IMR-90 (cell line): Measurements from ENCODE around the gene ZFAND5. TPM values are rescaled to one million over a fixed set of nuclear protein-coding genes. Genes with fewer than 3 reads are reported as not detected.
A peak's percentile ranks its signal among the peaks of the same experiment; 100 is the strongest.

ENCODE experiments used
- ATAC-seq: fragments of 200-7000 bp; cut with Tn5 transposase; 2 replicates; pipeline ENCODE4 v1.9.1; 2020; ENCODE audit warnings: low read depth, mild to moderate bottlenecking, moderate library complexity
- BruUV-seq: library from RNA; stranded (reverse); fragments of 400-500 nt; replicated peaks from 2 replicates; lab custom pipeline; 2021; lab: Mats Ljungman, UMichigan
- CTCF ChIA-PET: fragments of 300-600 bp; formaldehyde crosslinking; extraction: SDS; loops from one replicate; lab custom pipeline; 2021; ENCODE audit warnings: antibody characterized with exemption; lab: Yijun Ruan, JAX
- POLR2A ChIA-PET: fragments of 300-600 bp; sonication (Branson Sonifier 250); formaldehyde crosslinking; loops from one replicate; lab custom pipeline; 2022; ENCODE audit warnings: antibody characterized with exemption; ENCODE audit not compliant: unreplicated experiment; lab: Charles Lee
- DNase-seq: peaks from one replicate; pipeline ENCODE4 v3.0.0; 2013
- H2AFZ ChIP-seq: replicated peaks from 2 replicates; pipeline ENCODE3; 2013; ENCODE audit warnings: low read length, mild to moderate bottlenecking; ENCODE audit not compliant: poor library complexity
- H2AK5ac ChIP-seq: 2 replicates; pipeline ENCODE4 v1.6.1; 2013; ENCODE audit warnings: low read depth, low read length, inconsistent platforms
- H2AK9ac ChIP-seq: replicated peaks from 2 replicates; pipeline ENCODE3; 2013; ENCODE audit warnings: mild to moderate bottlenecking, low read depth, low read length, moderate library complexity; ENCODE audit not compliant: poor library complexity
- H2BK120ac ChIP-seq: 2 replicates; pipeline ENCODE4 v1.6.1; 2013; ENCODE audit warnings: low read depth, low read length, inconsistent platforms
- H2BK15ac ChIP-seq: 3 replicates; pipeline ENCODE4 v1.6.1; 2013; ENCODE audit warnings: low read depth, low read length, inconsistent platforms
- H2BK20ac ChIP-seq: 2 replicates; pipeline ENCODE4 v1.6.1; 2013; ENCODE audit warnings: low read depth, mild to moderate bottlenecking, inconsistent platforms, low read length, moderate library complexity
- H2BK5ac ChIP-seq: 2 replicates; pipeline ENCODE4 v1.6.1; 2013; ENCODE audit warnings: mild to moderate bottlenecking, low read depth, low read length, inconsistent platforms; ENCODE audit not compliant: poor library complexity, severe bottlenecking
- H3K14ac ChIP-seq: replicated peaks from 2 replicates; pipeline ENCODE4 v1.6.1; 2013; ENCODE audit warnings: low read depth, low read length, inconsistent platforms
- H3K18ac ChIP-seq: 2 replicates; pipeline ENCODE4 v1.6.1; 2013; ENCODE audit warnings: low read depth, low read length, control low read depth
- H3K23ac ChIP-seq: 2 replicates; pipeline ENCODE4 v1.6.1; 2013; ENCODE audit warnings: low read depth, low read length, inconsistent platforms
- H3K27ac ChIP-seq: 2 replicates; pipeline ENCODE4 v1.5.1; 2013; ENCODE audit warnings: mild to moderate bottlenecking, control low read depth, low read length; ENCODE audit not compliant: insufficient read depth
- H3K27me3 ChIP-seq: 2 replicates; pipeline ENCODE4 v1.6.1; 2013; ENCODE audit warnings: low read length; ENCODE audit not compliant: control insufficient read depth, insufficient read depth
- H3K36me3 ChIP-seq: 2 replicates; pipeline ENCODE4 v1.6.1; 2013; ENCODE audit warnings: low read length, mixed read lengths; ENCODE audit not compliant: control insufficient read depth, insufficient read depth
- H3K4ac ChIP-seq: 2 replicates; pipeline ENCODE4 v1.6.1; 2013; ENCODE audit warnings: low read depth, low read length, inconsistent platforms
- H3K4me1 ChIP-seq: 2 replicates; pipeline ENCODE4 v1.6.1; 2013; ENCODE audit warnings: low read length, mixed read lengths; ENCODE audit not compliant: control insufficient read depth, insufficient read depth
- H3K4me2 ChIP-seq: 2 replicates; pipeline ENCODE4 v1.6.1; 2013; ENCODE audit warnings: low read depth, mild to moderate bottlenecking, control low read depth, low read length, moderate library complexity
- H3K4me3 ChIP-seq: 2 replicates; pipeline ENCODE4 v1.5.1; 2013; ENCODE audit warnings: low read depth, mild to moderate bottlenecking, control low read depth, low read length, moderate library complexity; ENCODE audit not compliant: insufficient read depth
- H3K56ac ChIP-seq: 2 replicates; pipeline ENCODE4 v1.6.1; 2013; ENCODE audit warnings: low read length, inconsistent platforms; ENCODE audit not compliant: insufficient read depth; ENCODE audit errors: extremely low read depth
- H3K79me1 ChIP-seq, 2 experiments: 2 replicates each; pipeline ENCODE4 v1.6.1; 2013; ENCODE audit warnings: low read length in 2 of 2, inconsistent platforms in 1 of 2, low read depth in 1 of 2
- H3K9ac ChIP-seq: 2 replicates; pipeline ENCODE4 v1.6.1; 2013; ENCODE audit warnings: low read depth, low read length, control low read depth
- H3K9me1 ChIP-seq: 2 replicates; pipeline ENCODE4 v1.6.1; 2013; ENCODE audit warnings: low read length, inconsistent platforms; ENCODE audit not compliant: insufficient read depth
- H3K9me3 ChIP-seq: 2 replicates; pipeline ENCODE4 v1.6.1; 2013; ENCODE audit warnings: low read length; ENCODE audit not compliant: control insufficient read depth, insufficient read depth
- H4K20me1 ChIP-seq: 2 replicates; pipeline ENCODE4 v1.6.1; 2013; ENCODE audit warnings: low read length, inconsistent platforms; ENCODE audit not compliant: insufficient read depth
- H4K5ac ChIP-seq: 2 replicates; pipeline ENCODE4 v1.6.1; 2013; ENCODE audit warnings: mild to moderate bottlenecking, low read depth, low read length, control low read depth
- H4K8ac ChIP-seq, 2 experiments: 2 replicates each; pipeline ENCODE4 v1.6.1; 2013; ENCODE audit warnings: low read depth in 2 of 2, low read length in 2 of 2, control low read depth in 1 of 2, inconsistent platforms in 1 of 2
- H4K91ac ChIP-seq: 2 replicates; pipeline ENCODE4 v1.6.1; 2013; ENCODE audit warnings: low read depth, low read length, inconsistent platforms; ENCODE audit not compliant: insufficient read depth
- BHLHE40 ChIP-seq: fragments of 150-350 bp; IDR thresholded peaks from 2 replicates; pipeline ENCODE4 v1.6.1; 2016; ENCODE audit warnings: mild to moderate bottlenecking, low read depth, low read length
- CEBPB ChIP-seq: IDR thresholded peaks from 2 replicates; pipeline ENCODE4 v1.6.1; 2012; ENCODE audit warnings: low read depth, low read length, improper control_type of control experiment
- CHD1 ChIP-seq: IDR thresholded peaks from 2 replicates; pipeline ENCODE4 v1.6.1; 2012; ENCODE audit warnings: low read depth, low read length, improper control_type of control experiment
- FOS ChIP-seq: fragments of 150-350 bp; IDR thresholded peaks from 2 replicates; pipeline ENCODE4 v1.6.1; 2016; ENCODE audit warnings: low read depth, low read length
- MAFK ChIP-seq: IDR thresholded peaks from 2 replicates; pipeline ENCODE4 v1.6.1; 2012; ENCODE audit warnings: low read depth, low read length, improper control_type of control experiment
- MXI1 ChIP-seq: IDR thresholded peaks from 2 replicates; pipeline ENCODE4 v1.6.1; 2012; ENCODE audit warnings: low read depth, mild to moderate bottlenecking, low read length, moderate library complexity, borderline replicate concordance
- NFE2L2 ChIP-seq: fragments of 150-350 bp; IDR thresholded peaks from 2 replicates; pipeline ENCODE4 v1.6.1; 2016; ENCODE audit warnings: low read depth, mild to moderate bottlenecking, low read length
- POLR2A ChIP-seq: IDR thresholded peaks from 2 replicates; pipeline ENCODE4 v1.6.1; 2012; ENCODE audit warnings: mild to moderate bottlenecking, low read depth, low read length
- RAD21 ChIP-seq: IDR thresholded peaks from 2 replicates; pipeline ENCODE4 v1.6.1; 2012; ENCODE audit warnings: low read length, improper control_type of control experiment
- RCOR1 ChIP-seq: IDR thresholded peaks from 2 replicates; pipeline ENCODE4 v1.6.1; 2012; ENCODE audit warnings: mild to moderate bottlenecking, low read length, improper control_type of control experiment; ENCODE audit not compliant: insufficient replicate concordance
- RFX5 ChIP-seq: IDR thresholded peaks from 2 replicates; pipeline ENCODE4 v1.8.0; 2012; ENCODE audit warnings: low read depth, mild to moderate bottlenecking, low read length, moderate library complexity
- SMC3 ChIP-seq: fragments of 150-350 bp; IDR thresholded peaks from 2 replicates; pipeline ENCODE4 v1.6.1; 2016; ENCODE audit warnings: low read depth, mild to moderate bottlenecking, antibody characterized with exemption, low read length, moderate library complexity
- WGBS, 2 experiments: methylation state at CpG; one replicate each; pipeline versions ENCODE4 v1.1.5 to v1.1.7; 2013; ENCODE audit warnings: missing lambda C conversion rate in 2 of 2; ENCODE audit not compliant: insufficient read length in 1 of 2; ENCODE audit errors: extremely low coverage in 2 of 2; 5-methylcytosine and 5-hydroxymethylcytosine counted together
- dilution Hi-C: fragments of 300-500 bp; cut with HindIII; formaldehyde crosslinking; loops from one replicate; pipeline ENCODE4 v1.14.3; 2018; ENCODE audit warnings: low sequenced_read_pairs; ENCODE audit not compliant: unreplicated experiment
- in situ Hi-C: fragments of 300-500 bp; cut with MboI; formaldehyde crosslinking; loops from 3 replicates; pipeline ENCODE4 v1.14.3; 2019; ENCODE audit warnings: low sequenced_read_pairs, inconsistent platforms, mixed read lengths
- intact Hi-C: fragments of 100-400 bp; cut with micrococcal nuclease; formaldehyde crosslinking; loops from 2 replicates; pipeline ENCODE4 v1.10.0; 2022
- polyA plus RNA-seq, 3 experiments: library from polyadenylated mRNA; depleted of rRNA; stranded (reverse); fragments of >200 nt; gene quantifications; 2 replicates each; pipeline ENCODE4 v1.2.3, GENCODE V29; 2012; ENCODE audit warnings: low replicate concordance in 1 of 3
- total RNA-seq: library from RNA; depleted of rRNA; stranded (reverse); fragments of >200 nt; gene quantifications from 2 replicates; pipeline ENCODE4 v1.2.3, GENCODE V29; 2012
- TF ChIP-seq, protein P1 (sequence below): fragments of 150-350 bp; IDR thresholded peaks from 2 replicates; pipeline ENCODE4 v1.6.1; 2017; ENCODE audit warnings: mild to moderate bottlenecking, antibody characterized with exemption, low read length, low read depth
- TF ChIP-seq, protein P2 (sequence below): fragments of 150-350 bp; IDR thresholded peaks from 2 replicates; pipeline ENCODE4 v1.6.1; 2016; ENCODE audit warnings: low read depth, mild to moderate bottlenecking, low read length, moderate library complexity, borderline replicate concordance
- TF ChIP-seq, protein P3 (sequence below): conservative IDR thresholded peaks from 2 replicates; pipeline ENCODE4 v1.5.1; 2012; ENCODE audit warnings: mild to moderate bottlenecking, low read depth, low read length, improper control_type of control experiment

Gene ZFAND5
- total and polyA plus RNA-seq, 2 of the 4 experiments (the other 2 are of a cell fraction): 35.8 to 85.2 TPM

DNA sequence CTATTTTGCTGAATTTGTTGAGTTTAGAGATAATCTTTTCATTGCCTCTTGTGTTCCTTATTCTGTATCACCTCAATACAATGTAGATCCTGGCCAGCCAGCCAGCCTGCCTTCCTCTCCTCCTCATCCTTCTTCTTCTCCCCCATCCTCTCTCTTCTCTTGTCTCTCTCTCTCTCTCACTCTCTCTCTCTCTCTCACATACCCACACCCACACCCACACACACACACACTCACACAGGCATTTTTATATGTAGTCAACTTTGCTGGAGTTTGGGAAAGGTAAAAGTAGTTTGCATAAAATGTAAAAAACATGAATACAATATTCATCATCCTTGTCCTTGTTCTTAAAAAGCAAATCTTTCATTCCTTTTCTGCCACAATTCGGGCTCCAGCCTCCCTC, 60.5 kb downstream of the ZFAND5 start:
- no peak overlapping the region for H3K56ac ChIP-seq
- peak overlapping the region; percentile 62; the same call in 1 of the 2 replicates for H3K4me2 ChIP-seq
- dilution Hi-C loops (no loop called here), in situ Hi-C loops (no loop called here), intact Hi-C loops (loop anchor here (10.0 kb wide), 1 partner anchor 180 kb away; no protein-coding TSS in a partner anchor)
- H3K27me3 ChIP-seq: no peaks in the 10 kb centered on the region
- H2BK15ac ChIP-seq: no peak overlapping the region
- no peaks in the 10 kb centered on the region for H3K9me1 ChIP-seq
- peak overlapping the region; percentile 22 to 83; a peak in 3 of 4 replicates for H4K8ac ChIP-seq
- peak; percentile 6; the same call in 1 of the 2 replicates for ATAC-seq
- H3K4me1 ChIP-seq: no peaks in the 10 kb centered on the region
- no peaks in the 10 kb centered on the region for H3K36me3 ChIP-seq
- peak overlapping the region; percentile 38 for H2BK5ac ChIP-seq
- WGBS, 2 experiments: no CpG with 5 or more reads among the region's 1 CpG
- H2BK20ac ChIP-seq: no peak overlapping the region
- H2AK9ac ChIP-seq: no peak overlapping the region
- DNase-seq: no peak
- peak overlapping the region; percentile 64; the same call in 1 of the 2 replicates for H3K4ac ChIP-seq
- H4K20me1 ChIP-seq: no peaks in the 10 kb centered on the region
- H3K79me1 ChIP-seq: no peaks in the 10 kb centered on the region; a peak in 1 of 4 replicates
- CTCF ChIA-PET: interaction anchor here (1.0 kb wide), 1 partner anchor 517 kb away, joined by 3 read pairs; no protein-coding TSS in a partner anchor
- peak overlapping the region; percentile 55; the same call in 1 of the 2 replicates for H3K23ac ChIP-seq
- H3K9me3 ChIP-seq: no peaks in the 10 kb centered on the region
- H2AFZ ChIP-seq: peak overlapping the region; percentile 33
- peak overlapping the region; percentile 59; the same call in 1 of the 2 replicates for H4K5ac ChIP-seq
- no peak overlapping the region for H2AK5ac ChIP-seq
- peak overlapping the region; percentile 65; the same call in 1 of the 2 replicates for H3K9ac ChIP-seq
- POLR2A ChIA-PET: interaction anchor here (0.9 kb wide), 1 partner anchor 11 kb away, joined by 3 read pairs; no protein-coding TSS in a partner anchor
- H3K27ac ChIP-seq: peak overlapping the region; percentile 45; the same call in 1 of the 2 replicates
- 0 out of 2 replicates have a peak overlapping the region, but pooled peaks have one; percentile 73 for H2BK120ac ChIP-seq
- peak overlapping the region; percentile 52; the same call in 1 of the 2 replicates for H4K91ac ChIP-seq
- no peak overlapping the region for H3K14ac ChIP-seq
- H3K18ac ChIP-seq: peak overlapping the region; percentile 60; the same call in 1 of the 2 replicates
- no peak overlapping the region for H3K4me3 ChIP-seq
- BruUV-seq: no TSS peak
- TF ChIP-seq MXI1 (no peak), RAD21 (no peak), CEBPB (no peak), SMC3 (no peak), RFX5 (no peak), RCOR1 (no peak), BHLHE40 (no peak), FOS (no peak), CHD1 (no peak), NFE2L2 (no peak), MAFK (no peak), POLR2A (no peak)
- TF ChIP-seq, protein P1, sequence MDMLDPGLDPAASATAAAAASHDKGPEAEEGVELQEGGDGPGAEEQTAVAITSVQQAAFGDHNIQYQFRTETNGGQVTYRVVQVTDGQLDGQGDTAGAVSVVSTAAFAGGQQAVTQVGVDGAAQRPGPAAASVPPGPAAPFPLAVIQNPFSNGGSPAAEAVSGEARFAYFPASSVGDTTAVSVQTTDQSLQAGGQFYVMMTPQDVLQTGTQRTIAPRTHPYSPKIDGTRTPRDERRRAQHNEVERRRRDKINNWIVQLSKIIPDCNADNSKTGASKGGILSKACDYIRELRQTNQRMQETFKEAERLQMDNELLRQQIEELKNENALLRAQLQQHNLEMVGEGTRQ: no peak
- TF ChIP-seq, protein P2, sequence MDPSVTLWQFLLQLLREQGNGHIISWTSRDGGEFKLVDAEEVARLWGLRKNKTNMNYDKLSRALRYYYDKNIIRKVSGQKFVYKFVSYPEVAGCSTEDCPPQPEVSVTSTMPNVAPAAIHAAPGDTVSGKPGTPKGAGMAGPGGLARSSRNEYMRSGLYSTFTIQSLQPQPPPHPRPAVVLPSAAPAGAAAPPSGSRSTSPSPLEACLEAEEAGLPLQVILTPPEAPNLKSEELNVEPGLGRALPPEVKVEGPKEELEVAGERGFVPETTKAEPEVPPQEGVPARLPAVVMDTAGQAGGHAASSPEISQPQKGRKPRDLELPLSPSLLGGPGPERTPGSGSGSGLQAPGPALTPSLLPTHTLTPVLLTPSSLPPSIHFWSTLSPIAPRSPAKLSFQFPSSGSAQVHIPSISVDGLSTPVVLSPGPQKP: no peak
- TF ChIP-seq, protein P3, sequence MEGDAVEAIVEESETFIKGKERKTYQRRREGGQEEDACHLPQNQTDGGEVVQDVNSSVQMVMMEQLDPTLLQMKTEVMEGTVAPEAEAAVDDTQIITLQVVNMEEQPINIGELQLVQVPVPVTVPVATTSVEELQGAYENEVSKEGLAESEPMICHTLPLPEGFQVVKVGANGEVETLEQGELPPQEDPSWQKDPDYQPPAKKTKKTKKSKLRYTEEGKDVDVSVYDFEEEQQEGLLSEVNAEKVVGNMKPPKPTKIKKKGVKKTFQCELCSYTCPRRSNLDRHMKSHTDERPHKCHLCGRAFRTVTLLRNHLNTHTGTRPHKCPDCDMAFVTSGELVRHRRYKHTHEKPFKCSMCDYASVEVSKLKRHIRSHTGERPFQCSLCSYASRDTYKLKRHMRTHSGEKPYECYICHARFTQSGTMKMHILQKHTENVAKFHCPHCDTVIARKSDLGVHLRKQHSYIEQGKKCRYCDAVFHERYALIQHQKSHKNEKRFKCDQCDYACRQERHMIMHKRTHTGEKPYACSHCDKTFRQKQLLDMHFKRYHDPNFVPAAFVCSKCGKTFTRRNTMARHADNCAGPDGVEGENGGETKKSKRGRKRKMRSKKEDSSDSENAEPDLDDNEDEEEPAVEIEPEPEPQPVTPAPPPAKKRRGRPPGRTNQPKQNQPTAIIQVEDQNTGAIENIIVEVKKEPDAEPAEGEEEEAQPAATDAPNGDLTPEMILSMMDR: no peak
